Measurements from ENCODE around the gene LYPLAL1.

LYPLAL1 gene

GRCh38 chr1:219163401-219163954, 10.2 kb upstream of the LYPLAL1 start:
- Histone ChIP-seq H3K4me3 (ENCODE audit: low read depth, low read length, poor library complexity, severe bottlenecking) (no peak overlapping the region), H3K9me2 (ENCODE audit: low read depth, low read length) (no peaks in the 10 kb centered on the region), H2AFZ (ENCODE audit: low read length) (no peak overlapping the region), H3K36me3 (ENCODE audit: insufficient read depth, low read length) (no peaks in the 10 kb centered on the region), H3K9me3 (ENCODE audit: low read length) (no peaks in the 10 kb centered on the region), H4K20me1 (ENCODE audit: insufficient read depth, low read length) (no peaks in the 10 kb centered on the region), H3K4me2 (ENCODE audit: low read length) (no peak overlapping the region), H3K9ac (ENCODE audit: low read length) (no peak overlapping the region), H3K4me1 (ENCODE audit: insufficient read depth, low read length, severe bottlenecking) (no peaks in the 10 kb centered on the region), H3K79me2 (ENCODE audit: insufficient read depth, low read length) (no peaks in the 10 kb centered on the region), H3F3A (ENCODE audit: insufficient read depth, low read length) (no peaks in the 10 kb centered on the region), H3K27me3 (ENCODE audit: insufficient read depth, low read length) (no peaks in the 10 kb centered on the region), H3K27ac (ENCODE audit: low read depth, low read length, poor library complexity, severe bottlenecking) (no peak overlapping the region)
- no peak for TF ChIP-seq EZH2 (IDR thresholded peaks at IDR 0.05; ENCODE audit: borderline replicate concordance, low read length)
- TF ChIP-seq CTCF (IDR thresholded peaks at IDR 0.05; ENCODE audit: low read length): no peak

DNA sequence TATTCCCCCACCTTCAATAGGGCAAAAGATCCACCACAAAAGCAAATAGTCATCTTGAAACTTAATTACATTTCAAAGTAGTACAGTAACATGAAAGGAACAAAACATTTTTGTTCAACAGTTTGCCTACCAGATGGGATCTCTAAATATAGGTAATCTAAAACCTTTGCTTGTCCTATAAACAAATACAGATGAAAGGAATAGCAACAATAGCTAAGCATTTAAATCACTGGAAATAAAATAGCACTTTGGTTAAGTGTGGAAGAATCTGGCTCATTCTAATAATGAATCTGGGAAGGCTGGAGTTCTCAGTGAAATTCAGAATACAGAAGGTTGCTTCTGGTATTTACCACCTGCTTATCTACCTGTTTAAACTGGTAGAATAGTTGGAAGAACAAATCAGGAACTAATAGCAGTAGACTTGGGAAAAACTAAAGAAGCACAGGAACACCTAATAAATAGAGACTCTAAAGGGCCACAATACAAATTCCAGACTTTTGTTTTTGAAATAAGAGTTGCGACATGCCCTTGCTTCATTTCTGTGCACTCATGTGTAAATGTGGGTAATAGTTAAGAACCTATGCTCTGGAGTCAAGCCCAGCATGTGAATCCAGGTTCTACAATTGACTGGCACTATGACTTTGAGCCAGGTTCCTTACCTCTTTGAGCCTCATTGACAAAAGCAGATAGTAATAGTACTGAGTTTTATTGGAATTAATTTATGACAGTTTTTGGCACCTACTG, 2.3 kb upstream of the LYPLAL1 start:
- no peak for TF ChIP-seq CTCF (IDR thresholded peaks at IDR 0.05; ENCODE audit: low read length)
- no peak for TF ChIP-seq EZH2 (IDR thresholded peaks at IDR 0.05; ENCODE audit: borderline replicate concordance, low read length)

GRCh38 chr1:219172821-219173220, 857 bp upstream of the LYPLAL1 start:
- 0 out of 2 replicates have a peak overlapping the region, but pooled peaks have one; percentile 97 for H3K4me2 ChIP-seq (ENCODE audit: low read length)
- peak overlapping the region; percentile 98; the same call in 1 of the 2 replicates for H2AFZ ChIP-seq (ENCODE audit: low read length)
- H3K4me3 ChIP-seq (ENCODE audit: low read depth, low read length, poor library complexity, severe bottlenecking): no peak overlapping the region
- H3K36me3 ChIP-seq (ENCODE audit: insufficient read depth, low read length): peaks cover under 1% of the 10 kb centered on the region; the same call in 1 of the 2 replicates
- no peaks in the 10 kb centered on the region for H3K27me3 ChIP-seq (ENCODE audit: insufficient read depth, low read length)
- no peaks in the 10 kb centered on the region for H3K9me2 ChIP-seq (ENCODE audit: low read depth, low read length)
- H3K9me3 ChIP-seq (ENCODE audit: low read length): no peaks in the 10 kb centered on the region
- peaks cover 15% of the 10 kb centered on the region for H3K79me2 ChIP-seq (ENCODE audit: insufficient read depth, low read length)
- TF ChIP-seq EZH2 (IDR thresholded peaks at IDR 0.05; ENCODE audit: borderline replicate concordance, low read length) (no peak), CTCF (IDR thresholded peaks at IDR 0.05; ENCODE audit: low read length) (no peak)
- peaks cover 41% of the 10 kb centered on the region for H3K4me1 ChIP-seq (ENCODE audit: insufficient read depth, low read length, severe bottlenecking)
- H3K27ac ChIP-seq (ENCODE audit: low read depth, low read length, poor library complexity, severe bottlenecking): no peak overlapping the region
- H3F3A ChIP-seq (ENCODE audit: insufficient read depth, low read length): no peaks in the 10 kb centered on the region; the same call in 1 of the 2 replicates
- H4K20me1 ChIP-seq (ENCODE audit: insufficient read depth, low read length): no peaks in the 10 kb centered on the region
- no peak overlapping the region for H3K9ac ChIP-seq (ENCODE audit: low read length)

More for the DNA sequence above, 2.3 kb upstream of the LYPLAL1 start:
- no peaks in the 10 kb centered on the region for H3K36me3 ChIP-seq (ENCODE audit: insufficient read depth, low read length)
- peaks cover 26% of the 10 kb centered on the region for H3K4me1 ChIP-seq (ENCODE audit: insufficient read depth, low read length, severe bottlenecking)
- no peak overlapping the region for H2AFZ ChIP-seq (ENCODE audit: low read length)
- no peaks in the 10 kb centered on the region; the same call in 1 of the 2 replicates for H3F3A ChIP-seq (ENCODE audit: insufficient read depth, low read length)
- H3K9me3 ChIP-seq (ENCODE audit: low read length): no peaks in the 10 kb centered on the region
- no peaks in the 10 kb centered on the region for H3K9me2 ChIP-seq (ENCODE audit: low read depth, low read length)
- H3K4me2 ChIP-seq (ENCODE audit: low read length): no peak overlapping the region
- H4K20me1 ChIP-seq (ENCODE audit: insufficient read depth, low read length): no peaks in the 10 kb centered on the region
- no peak overlapping the region for H3K27ac ChIP-seq (ENCODE audit: low read depth, low read length, poor library complexity, severe bottlenecking)
- H3K9ac ChIP-seq (ENCODE audit: low read length): no peak overlapping the region
- H3K4me3 ChIP-seq (ENCODE audit: low read depth, low read length, poor library complexity, severe bottlenecking): no peak overlapping the region
- no peaks in the 10 kb centered on the region for H3K27me3 ChIP-seq (ENCODE audit: insufficient read depth, low read length)
- H3K79me2 ChIP-seq (ENCODE audit: insufficient read depth, low read length): peaks cover 15% of the 10 kb centered on the region

Data from OCI-LY1 (cell line).